Lower leg skin (tissue), 4 donors: ENCODE results near the gene GOLGA6L25. TPM values are rescaled to one million over a fixed set of nuclear protein-coding genes. Genes with fewer than 3 reads are reported as not detected.
"Not testable (repeated sequence)": the region's sequence is repeated elsewhere in the genome, so short reads cannot be mapped to it uniquely, and the experiment has no call there.

Source experiments
- DNase-seq, 2 donors: peaks; one replicate each; pipeline ENCODE4 v3.0.0-alpha.2; 2019; ENCODE audit warnings: low spot score in 2 of 2
- H3K4me3 ChIP-seq: fragments of 200-600 bp; sonication (generic); 2 replicates; pipeline ENCODE4 v1.5.1; 2017; ENCODE audit warnings: mild to moderate bottlenecking, low read depth; ENCODE audit not compliant: poor library complexity, severe bottlenecking
- WGBS, 2 donors: methylation state at CpG; one replicate each; pipeline ENCODE4 v1.1.5; 2018; 5-methylcytosine and 5-hydroxymethylcytosine counted together
- intact Hi-C: fragments of 100-400 bp; cut with DNase I; formaldehyde crosslinking; loops from one replicate; pipeline ENCODE4 v1.15.0; 2023; ENCODE audit warnings: low total_unique reads
- total RNA-seq, 4 donors: library from RNA; depleted of rRNA; stranded (reverse); fragments of >200 nt; gene quantifications; one replicate each; pipeline ENCODE4 v1.1.0, GENCODE V29; 2016

GOLGA6L25 gene
- total RNA-seq, result not detected

- intact Hi-C loops, H3K4me3 ChIP-seq, DNase-seq: not testable (repeated sequence)
- no CpG with 5 or more reads among the region's 7 CpGs for WGBS, 2 donors
These were observed at the start of gene GOLGA6L25 for GRCh38 chr15:28553268-28553667. GOLGA6L25 (plus strand) TSS chr15:28553568; CDS start chr15:28553629, 61 bp downstream.

GRCh38 chr15:28508217-28508889 is 45.0 kb upstream of the GOLGA6L25 start:
- DNase-seq, intact Hi-C loops, H3K4me3 ChIP-seq: not testable (repeated sequence)
- WGBS, 2 donors, result no CpG with 5 or more reads among the region's 63 CpGs

- intact Hi-C loops, result not testable (repeated sequence)
- 61 to 91% methylated on average over 3 to 6 of the region's 22 CpGs for WGBS, 2 donors
- DNase-seq, result peak in 1 of 2 donors; percentile 80
These were observed 39.2 kb upstream of the GOLGA6L25 start for GRCh38 chr15:28514128-28514527.

GRCh38 chr15:28515208-28515607 is 38.2 kb upstream of the GOLGA6L25 start:
- DNase-seq, intact Hi-C loops, H3K4me3 ChIP-seq: not testable (repeated sequence)
- WGBS, 2 donors, result no CpG with 5 or more reads among the region's 11 CpGs

More at GRCh38 chr15:28514128-28514527, 39.2 kb upstream of the GOLGA6L25 start:
- H3K4me3 ChIP-seq, result not testable (repeated sequence)

- DNase-seq, intact Hi-C loops, H3K4me3 ChIP-seq: not testable (repeated sequence)
- WGBS, 2 donors, result 84% methylated on average over 3 to 4 of the region's 6 CpGs
These were observed 20.4 kb upstream of the GOLGA6L25 start, which contains the start of gene GOLGA8G for GRCh38 chr15:28532954-28533353. GOLGA8G (minus strand) TSS chr15:28532971; CDS start chr15:28532909, 62 bp downstream.

- intact Hi-C loops, H3K4me3 ChIP-seq: not testable (repeated sequence)
- DNase-seq, result peak in 1 of 2 donors; percentile 78
- WGBS, 2 donors, result 88% methylated on average over 11 of the region's 13 CpGs; no CpG with 5 or more reads in 1 of the 2 donors
These were observed 20.0 kb downstream of the GOLGA6L25 start for GRCh38 chr15:28573351-28573750.

GRCh38 chr15:28588977-28589606 is 35.7 kb downstream of the GOLGA6L25 start:
- WGBS, 2 donors, result 0% methylated on average over 1 of the region's 72 CpGs; no CpG with 5 or more reads in 1 of the 2 donors
- DNase-seq, intact Hi-C loops, H3K4me3 ChIP-seq: not testable (repeated sequence)

GRCh38 chr15:28589769-28590168 is 36.4 kb downstream of the GOLGA6L25 start:
- H3K4me3 ChIP-seq, intact Hi-C loops: not testable (repeated sequence)
- WGBS, 2 donors, result 0% methylated on average over 6 to 9 of the region's 9 CpGs
- peak in 1 of 2 donors; percentile 34 for DNase-seq

GRCh38 chr15:28592395-28592794 is 39.0 kb downstream of the GOLGA6L25 start:
- H3K4me3 ChIP-seq, intact Hi-C loops, DNase-seq: not testable (repeated sequence)
- no CpG with 5 or more reads among the region's 3 CpGs for WGBS, 2 donors

GRCh38 chr15:28593424-28594129 is 40.2 kb downstream of the GOLGA6L25 start:
- H3K4me3 ChIP-seq, intact Hi-C loops, DNase-seq: not testable (repeated sequence)
- WGBS, 2 donors, result 96% methylated on average over 2 of the region's 5 CpGs; no CpG with 5 or more reads in 1 of the 2 donors

GRCh38 chr15:28597471-28597870 is 44.1 kb downstream of the GOLGA6L25 start:
- H3K4me3 ChIP-seq, intact Hi-C loops, DNase-seq: not testable (repeated sequence)
- WGBS, 2 donors, result no CpG with 5 or more reads among the region's 10 CpGs

GRCh38 chr15:28598209-28598608 is 44.8 kb downstream of the GOLGA6L25 start:
- H3K4me3 ChIP-seq, intact Hi-C loops: not testable (repeated sequence)
- WGBS, 2 donors, result 94% methylated on average over 5 of the region's 8 CpGs; no CpG with 5 or more reads in 1 of the 2 donors
- DNase-seq, result peak in 1 of 2 donors; percentile 13

GRCh38 chr15:28602152-28602551 is 48.8 kb downstream of the GOLGA6L25 start:
- intact Hi-C loops, H3K4me3 ChIP-seq, DNase-seq: not testable (repeated sequence)
- 100% methylated on average over 4 to 6 of the region's 9 CpGs for WGBS, 2 donors
